BLaER1 treated with 17β-estradiol and CSF1 and Interleukin-3, amounts not matched to agents 10 nM and 100 nM (cell line): Measurements from ENCODE around the gene DSTN.

Experiments used
- H3K27ac ChIP-seq, 11 experiments: shearing (Covaris generic); formaldehyde crosslinking; 2 replicates each; pipeline ENCODE4 v1.8.1; 2022
- H3K27me3 ChIP-seq, 11 experiments: shearing (Covaris generic); formaldehyde crosslinking; 2 replicates each; pipeline ENCODE4 v1.8.1; 2022
- H3K36me3 ChIP-seq, 11 experiments: shearing (Covaris generic); formaldehyde crosslinking; 2 replicates each; pipeline ENCODE4 v1.8.1; 2022
- H3K4me1 ChIP-seq, 10 experiments: shearing (Covaris generic); formaldehyde crosslinking; 2 replicates each; pipeline ENCODE4 v1.8.1; 2022
- H3K4me2 ChIP-seq, 11 experiments: shearing (Covaris generic); formaldehyde crosslinking; 2 replicates each; pipeline ENCODE4 v1.8.1; 2022
- H3K4me3 ChIP-seq, 10 experiments: shearing (Covaris generic); formaldehyde crosslinking; 2 replicates each; pipeline ENCODE4 v1.8.1; 2022
- H3K9ac ChIP-seq, 11 experiments: shearing (Covaris generic); formaldehyde crosslinking; 2 replicates each; pipeline ENCODE4 v1.8.1; 2022
- H3K9me3 ChIP-seq, 11 experiments: shearing (Covaris generic); formaldehyde crosslinking; replicated peaks in 1 of 11; 2 replicates each; pipeline ENCODE4 v1.8.1; 2022
- H4K20me1 ChIP-seq, 11 experiments: shearing (Covaris generic); formaldehyde crosslinking; 2 replicates each; pipeline ENCODE4 v1.8.1; 2022
- Cebpa-rat ChIP-seq, 11 experiments: shearing (Covaris generic); IDR thresholded peaks; 2 replicates each; pipeline ENCODE4 v1.8.1; 2022

The DSTN gene

DNA sequence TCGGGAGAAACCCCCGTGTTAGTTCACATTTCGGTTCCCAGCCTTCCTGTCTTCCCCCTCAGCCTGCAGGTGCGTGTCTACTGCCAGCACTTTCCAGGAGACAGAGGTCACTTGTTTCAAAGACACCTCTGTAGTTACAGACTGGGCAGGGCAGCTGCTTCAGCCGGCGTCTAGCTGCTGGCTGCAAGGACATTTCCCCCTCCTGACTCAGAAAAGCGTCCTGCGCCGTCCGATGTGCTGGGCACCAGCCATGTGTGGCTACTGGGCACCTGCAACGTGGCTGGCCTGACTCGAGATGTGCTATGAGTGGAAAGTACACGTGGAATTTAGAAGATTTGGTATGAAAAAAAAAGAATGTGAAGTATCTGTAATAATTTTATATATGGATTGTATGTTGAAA is 74.6 kb downstream of the DSTN start:
- Histone ChIP-seq H3K9ac (peak overlapping the region in 7 of 11 experiments; percentile 34 to 85 (median 80); a peak in 13 of 22 replicates), H3K36me3 (peaks cover 26 to 37% (median 35%) of the 10 kb centered on the region in 11 experiments; a peak in 21 of 22 replicates), H3K27me3 (no peaks in the 10 kb centered on the region), H3K4me1 (peaks cover 66 to 100% (median 99%) of the 10 kb centered on the region in 10 experiments), H3K4me3 (peak overlapping the region in 2 of 10 experiments; percentile 5 to 24; a peak in 1 of 20 replicates), H3K27ac (peak overlapping the region in 8 of 11 experiments; percentile 37 to 97 (median 93); a peak in 15 of 22 replicates), H4K20me1 (peaks cover 0 to 99% (median 40%) of the 10 kb centered on the region in 11 experiments; a peak in 17 of 22 replicates), H3K9me3 (no peaks in the 10 kb centered on the region), H3K4me2 (peak overlapping the region; percentile 73 to 94 (median 85); a peak in 21 of 22 replicates)
- TF ChIP-seq Cebpa-rat (IDR thresholded peaks at IDR 0.05), result no peak

DNA sequence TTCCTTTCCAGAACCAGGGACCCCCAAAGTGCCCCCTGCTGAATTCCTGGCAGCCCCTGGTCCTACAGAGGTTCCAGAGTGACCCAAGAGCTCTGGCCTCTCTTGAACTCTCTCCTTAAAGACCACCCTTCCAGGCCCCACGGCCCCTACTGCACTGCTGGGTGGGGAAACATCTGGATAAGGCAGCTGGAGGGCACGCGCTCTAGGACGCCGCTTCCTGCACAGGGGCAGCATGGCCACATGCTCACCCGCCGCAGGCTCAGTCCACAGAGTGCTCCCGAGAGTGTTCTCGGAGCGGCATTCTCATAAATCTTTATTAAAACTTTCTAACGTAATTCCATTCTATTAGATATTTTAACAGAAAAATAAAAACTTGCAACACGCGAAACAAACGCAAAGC is 75.1 kb downstream of the DSTN start:
- TF ChIP-seq Cebpa-rat (IDR thresholded peaks at IDR 0.05), result no peak
- Histone ChIP-seq H4K20me1 (peaks cover 0 to 99% (median 40%) of the 10 kb centered on the region in 11 experiments; a peak in 17 of 22 replicates), H3K9me3 (no peaks in the 10 kb centered on the region), H3K27ac (peak overlapping the region in 8 of 11 experiments; percentile 37 to 97 (median 93); a peak in 15 of 22 replicates), H3K36me3 (peaks cover 23 to 32% (median 30%) of the 10 kb centered on the region in 11 experiments; a peak in 21 of 22 replicates), H3K27me3 (no peaks in the 10 kb centered on the region), H3K9ac (peak overlapping the region in 8 of 11 experiments; percentile 70 to 85 (median 78); a peak in 13 of 22 replicates), H3K4me3 (no peak overlapping the region), H3K4me1 (peaks cover 72 to 100% (median 100%) of the 10 kb centered on the region in 10 experiments), H3K4me2 (peak overlapping the region; percentile 73 to 94 (median 85))

DNA sequence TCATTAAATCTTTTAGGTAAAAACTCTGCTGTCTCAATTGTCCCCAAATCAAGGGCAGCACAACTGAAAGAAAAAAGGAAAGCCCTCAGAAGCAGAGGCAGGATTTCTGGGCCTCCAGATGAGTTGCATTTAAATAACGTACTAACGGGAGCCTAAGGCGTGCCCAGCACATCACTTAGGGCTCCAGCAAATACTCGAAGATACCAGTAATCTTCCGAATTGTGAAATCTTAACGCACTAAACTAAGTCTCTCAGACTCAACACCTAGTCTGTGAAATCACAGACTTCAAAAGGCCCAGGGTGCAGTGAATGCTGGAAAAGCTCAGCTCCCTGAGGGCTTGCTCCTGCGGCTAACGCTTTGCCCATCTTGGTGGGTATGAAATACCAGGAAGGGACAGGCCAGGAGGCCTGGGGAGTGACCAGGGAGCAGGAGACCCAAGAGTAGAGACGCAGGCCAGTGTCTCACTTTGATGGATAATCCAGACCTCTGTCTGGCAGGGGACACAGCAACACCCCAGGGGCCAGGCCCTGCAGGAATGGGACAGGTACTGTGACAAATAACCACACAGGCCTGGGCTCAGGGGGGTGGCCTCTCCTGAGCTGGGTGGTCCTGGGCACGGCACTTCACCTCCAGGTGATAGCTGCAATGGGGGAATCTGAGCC is 75.8 kb downstream of the DSTN start:
- Histone ChIP-seq H3K9me3 (no peaks in the 10 kb centered on the region), H3K4me1 (peaks cover 79 to 100% (median 100%) of the 10 kb centered on the region in 10 experiments), H4K20me1 (peaks cover 0 to 99% (median 40%) of the 10 kb centered on the region in 11 experiments; a peak in 17 of 22 replicates), H3K27me3 (no peaks in the 10 kb centered on the region), H3K9ac (peak overlapping the region in 10 of 11 experiments; percentile 1 to 85 (median 75); a peak in 16 of 22 replicates), H3K27ac (peak overlapping the region in 8 of 11 experiments; percentile 83 to 97 (median 93); a peak in 17 of 22 replicates), H3K36me3 (peaks cover 16 to 26% (median 23%) of the 10 kb centered on the region in 11 experiments; a peak in 21 of 22 replicates), H3K4me2 (peak overlapping the region; percentile 73 to 94 (median 85)), H3K4me3 (no peak overlapping the region)
- TF ChIP-seq Cebpa-rat (IDR thresholded peaks at IDR 0.05), result no peak

DNA sequence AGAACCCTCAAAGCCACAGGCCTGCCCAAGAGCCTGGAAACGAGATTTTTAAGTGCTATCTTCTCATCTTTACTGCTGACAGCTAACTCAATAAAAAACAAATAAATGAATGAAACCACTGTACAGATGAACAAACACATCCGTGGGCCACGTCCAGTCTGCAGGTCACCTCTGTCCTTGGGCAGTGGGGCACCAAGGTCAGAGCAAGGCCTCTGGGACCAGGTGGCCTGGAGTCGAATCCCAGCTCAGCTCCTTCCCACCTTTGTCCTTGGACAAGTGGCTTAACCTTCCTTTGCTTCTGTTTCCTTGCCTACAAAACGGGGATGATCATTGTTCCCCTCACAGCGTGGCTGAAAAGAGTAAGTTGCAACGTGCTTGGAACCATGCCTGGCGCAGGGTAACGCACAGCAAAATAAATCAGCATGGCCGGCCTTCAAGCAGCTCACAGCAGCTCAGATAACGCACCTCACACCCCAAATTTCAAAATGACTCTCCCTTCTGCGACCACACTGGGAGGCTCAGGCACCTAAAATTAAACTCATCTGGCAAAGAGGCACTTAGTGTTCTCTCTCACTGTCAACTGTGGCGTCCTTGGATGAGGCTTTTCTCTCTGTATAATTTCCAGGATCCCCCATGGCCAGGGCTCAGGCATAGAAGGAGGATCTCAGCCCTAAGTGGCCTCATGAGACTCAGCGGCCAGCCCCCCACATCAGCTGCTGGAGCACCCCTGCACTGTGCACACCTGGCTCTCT is 76.5 kb downstream of the DSTN start:
- H3K9ac ChIP-seq, result peak overlapping the region in 9 of 11 experiments; percentile 1 to 85 (median 76); a peak in 17 of 22 replicates
- no peaks in the 10 kb centered on the region for H3K9me3 ChIP-seq
- peaks cover 86 to 100% (median 100%) of the 10 kb centered on the region in 10 experiments for H3K4me1 ChIP-seq
- TF ChIP-seq Cebpa-rat (IDR thresholded peaks at IDR 0.05), result no peak
- H3K27me3 ChIP-seq, result no peaks in the 10 kb centered on the region
- no peak overlapping the region for H3K4me3 ChIP-seq
- peak overlapping the region; percentile 73 to 94 (median 85) for H3K4me2 ChIP-seq
- H4K20me1 ChIP-seq, result peaks cover 0 to 99% (median 40%) of the 10 kb centered on the region in 11 experiments; a peak in 17 of 22 replicates
- H3K36me3 ChIP-seq, result peaks cover 9 to 18% (median 16%) of the 10 kb centered on the region in 11 experiments; a peak in 21 of 22 replicates
- peak overlapping the region in 10 of 11 experiments; percentile 9 to 97 (median 92); a peak in 18 of 22 replicates for H3K27ac ChIP-seq

DNA sequence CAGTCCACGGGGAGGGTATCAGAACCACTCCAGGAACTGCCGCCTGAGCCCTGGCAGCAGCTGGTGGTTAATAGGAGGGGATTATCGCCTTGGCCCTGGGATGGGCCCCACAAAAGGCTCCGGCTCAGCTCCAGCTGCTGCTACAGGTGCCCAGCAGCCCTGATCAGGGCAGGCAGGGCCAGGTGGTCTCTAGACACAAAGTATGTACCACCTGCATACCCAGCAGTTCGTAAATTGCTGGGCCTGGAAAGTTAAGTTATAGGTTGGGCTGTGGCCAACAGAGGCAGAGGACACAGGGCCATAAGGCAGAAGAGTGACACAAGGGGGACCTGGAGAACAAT is 77.1 kb downstream of the DSTN start:
- H3K27ac ChIP-seq, result peak overlapping the region in 10 of 11 experiments; percentile 9 to 97 (median 92); a peak in 18 of 22 replicates
- no peak for TF ChIP-seq Cebpa-rat (IDR thresholded peaks at IDR 0.05)
- peak overlapping the region in 9 of 11 experiments; percentile 1 to 85 (median 76); a peak in 16 of 22 replicates for H3K9ac ChIP-seq
- peaks cover 0 to 99% (median 43%) of the 10 kb centered on the region in 11 experiments; a peak in 17 of 22 replicates for H4K20me1 ChIP-seq
- peaks cover 4 to 13% (median 11%) of the 10 kb centered on the region in 11 experiments; a peak in 19 of 22 replicates for H3K36me3 ChIP-seq
- peaks cover 91 to 100% (median 100%) of the 10 kb centered on the region in 10 experiments for H3K4me1 ChIP-seq
- no peaks in the 10 kb centered on the region for H3K27me3 ChIP-seq
- no peak overlapping the region; a peak in 1 of 20 replicates for H3K4me3 ChIP-seq
- no peaks in the 10 kb centered on the region for H3K9me3 ChIP-seq
- H3K4me2 ChIP-seq, result peak overlapping the region; percentile 73 to 94 (median 85)

DNA sequence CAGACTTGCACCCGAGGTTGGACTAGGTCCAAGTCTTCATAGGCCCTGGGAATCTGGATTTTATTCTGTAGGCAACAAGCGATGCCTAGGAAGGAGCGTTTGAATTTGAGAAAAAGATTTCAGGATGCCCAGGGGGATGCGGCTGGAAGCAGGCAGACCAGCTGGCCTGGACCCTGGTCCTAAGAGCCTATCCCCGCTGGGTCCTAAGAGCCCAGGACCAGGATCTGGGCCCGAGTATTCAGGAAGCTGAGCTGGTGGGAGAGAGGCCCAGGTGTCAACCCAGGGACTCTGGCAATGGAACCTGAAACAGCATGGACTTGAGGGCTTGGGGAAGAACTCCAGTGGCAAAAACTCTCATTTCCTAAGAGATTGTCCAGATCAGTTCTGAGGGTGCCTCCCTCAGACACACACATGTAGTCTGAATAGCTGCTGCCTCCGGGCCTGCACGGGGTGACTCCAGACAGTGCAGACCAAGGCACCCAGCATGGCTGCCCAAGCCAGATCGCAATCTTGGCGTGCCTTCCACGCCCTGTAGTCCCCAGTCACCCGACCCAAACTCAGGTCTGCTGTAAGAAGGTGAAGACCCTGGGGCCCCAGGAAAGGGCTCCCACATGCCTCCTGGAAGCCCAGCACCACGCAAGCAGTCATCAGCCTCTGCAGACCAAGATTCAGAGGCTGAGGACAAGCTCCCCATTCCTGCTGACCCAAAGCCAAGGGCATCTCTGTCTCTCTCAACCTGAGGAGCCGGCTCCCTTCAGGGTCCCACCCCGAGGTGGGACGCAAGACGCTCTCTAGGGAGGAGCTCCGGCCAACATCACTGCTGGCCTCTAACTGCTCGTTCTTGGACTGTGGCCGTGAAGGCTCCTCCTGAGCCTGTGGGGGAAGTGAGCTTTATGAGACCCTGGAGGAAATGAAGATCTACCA is 77.8 kb downstream of the DSTN start:
- H3K36me3 ChIP-seq, result peaks cover 0 to 6% (median 3%) of the 10 kb centered on the region in 11 experiments; a peak in 16 of 22 replicates
- H4K20me1 ChIP-seq, result peaks cover 0 to 99% (median 47%) of the 10 kb centered on the region in 11 experiments; a peak in 17 of 22 replicates
- no peak for TF ChIP-seq Cebpa-rat (IDR thresholded peaks at IDR 0.05)
- H3K9ac ChIP-seq, result peak overlapping the region; percentile 42 to 85 (median 74); a peak in 19 of 22 replicates
- H3K4me2 ChIP-seq, result peak overlapping the region; percentile 73 to 94 (median 85)
- H3K9me3 ChIP-seq, result no peaks in the 10 kb centered on the region
- no peaks in the 10 kb centered on the region for H3K27me3 ChIP-seq
- H3K27ac ChIP-seq, result peak overlapping the region; percentile 18 to 97 (median 91); a peak in 20 of 22 replicates
- peaks cover 98 to 100% (median 100%) of the 10 kb centered on the region in 10 experiments for H3K4me1 ChIP-seq
- peak overlapping the region in 5 of 10 experiments; percentile 17 to 42 (median 28); a peak in 5 of 20 replicates for H3K4me3 ChIP-seq

DNA sequence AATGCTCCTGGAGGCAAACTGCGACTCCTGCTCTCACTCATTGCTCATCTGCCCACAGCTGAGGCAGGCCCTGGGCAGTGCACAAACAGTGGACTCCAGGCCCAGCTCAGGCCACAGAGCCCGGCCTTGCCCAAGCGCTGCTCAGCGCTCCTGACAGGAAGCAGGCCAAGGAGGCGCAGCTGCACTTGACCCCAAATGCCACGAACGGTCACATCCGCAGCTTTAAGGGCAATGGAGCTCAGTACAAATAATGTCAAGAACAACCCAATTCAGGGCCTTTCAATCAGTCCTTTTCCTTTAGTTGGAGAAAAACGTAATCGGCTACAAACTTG is 78.4 kb downstream of the DSTN start:
- peak overlapping the region; percentile 23 to 97 (median 91); a peak in 20 of 22 replicates for H3K27ac ChIP-seq
- peaks cover 0 to 99% (median 46%) of the 10 kb centered on the region in 11 experiments; a peak in 15 of 22 replicates for H4K20me1 ChIP-seq
- peaks cover 99 to 100% (median 100%) of the 10 kb centered on the region in 10 experiments for H3K4me1 ChIP-seq
- peak overlapping the region; percentile 42 to 85 (median 74); a peak in 19 of 22 replicates for H3K9ac ChIP-seq
- H3K27me3 ChIP-seq, result no peaks in the 10 kb centered on the region
- peak overlapping the region in 6 of 10 experiments; percentile 17 to 42 (median 31); a peak in 6 of 20 replicates for H3K4me3 ChIP-seq
- no peaks in the 10 kb centered on the region; a peak in 1 of 22 replicates for H3K36me3 ChIP-seq
- no peak for TF ChIP-seq Cebpa-rat (IDR thresholded peaks at IDR 0.05)
- H3K9me3 ChIP-seq, result no peaks in the 10 kb centered on the region
- H3K4me2 ChIP-seq, result peak overlapping the region; percentile 73 to 94 (median 85)
